Adipocyte (in vitro differentiated cells): ENCODE measurements around the gene TRIM31.
"Not testable (repeated sequence)": the region's sequence is repeated elsewhere in the genome, so short reads cannot be mapped to it uniquely, and the experiment has no call there.

Experiments used
- DNase-seq: peaks from one replicate; pipeline ENCODE4 v3.0.0-alpha.2; 2015; ENCODE audit warnings: low read depth
- H3K27me3 ChIP-seq: replicated peaks from 2 replicates; pipeline ENCODE4 v1.7.0; 2013; ENCODE audit warnings: mild to moderate bottlenecking, low read length, moderate library complexity; ENCODE audit not compliant: control insufficient read depth, insufficient read depth
- H3K36me3 ChIP-seq: 2 replicates; pipeline ENCODE4 v1.7.0; 2013; ENCODE audit warnings: low read length, mild to moderate bottlenecking, moderate library complexity; ENCODE audit not compliant: control insufficient read depth, insufficient read depth, severe bottlenecking
- H3K4me1 ChIP-seq: 2 replicates; pipeline ENCODE4 v1.7.0; 2013; ENCODE audit warnings: mild to moderate bottlenecking, low read length, moderate library complexity; ENCODE audit not compliant: control insufficient read depth, insufficient read depth
- H3K4me3 ChIP-seq: 2 replicates; pipeline ENCODE4 v1.7.0; 2013; ENCODE audit warnings: mild to moderate bottlenecking, low read length, moderate library complexity
- H3K9ac ChIP-seq: 2 replicates; pipeline ENCODE4 v1.7.0; 2013; ENCODE audit warnings: mild to moderate bottlenecking, low read length, moderate library complexity
- H3K9me3 ChIP-seq: 2 replicates; pipeline ENCODE4 v1.7.0; 2013; ENCODE audit warnings: mild to moderate bottlenecking, low read length, moderate library complexity; ENCODE audit not compliant: control insufficient read depth

The TRIM31 gene

GRCh38 chr6:30145818-30146217 lies 32.9 kb upstream of the TRIM31 start:
- H3K4me3 ChIP-seq = no peak overlapping the region
- no peaks in the 10 kb centered on the region for H3K36me3 ChIP-seq
- no peaks in the 10 kb centered on the region for H3K4me1 ChIP-seq
- no peak for DNase-seq
- H3K27me3 ChIP-seq = peaks cover 18% of the 10 kb centered on the region
- H3K9me3 ChIP-seq = no peaks in the 10 kb centered on the region
- H3K9ac ChIP-seq = no peak overlapping the region

DNA sequence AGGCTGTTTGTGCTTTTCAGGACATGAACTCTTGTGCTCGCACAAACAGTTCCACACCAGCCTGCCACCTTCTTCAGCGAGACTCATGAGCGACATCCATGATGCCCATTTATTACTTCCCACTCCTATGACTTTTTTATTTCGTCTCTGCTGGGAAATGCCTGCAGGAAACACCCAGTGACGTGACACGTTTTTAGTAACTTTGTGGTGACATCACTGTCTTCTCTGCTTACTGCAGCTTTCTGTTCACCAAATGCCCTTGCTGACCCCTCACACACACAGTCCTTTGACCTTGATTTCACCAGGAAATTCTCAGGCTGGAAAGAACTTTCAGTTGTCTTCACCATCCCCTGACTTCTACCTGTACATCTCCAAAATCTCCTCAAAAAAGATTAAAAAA lies 31.9 kb upstream of the TRIM31 start:
- Histone ChIP-seq H3K4me3 (no peak overlapping the region), H3K4me1 (no peaks in the 10 kb centered on the region), H3K36me3 (no peaks in the 10 kb centered on the region), H3K9ac (no peak overlapping the region), H3K9me3 (no peaks in the 10 kb centered on the region), H3K27me3 (peaks cover 20% of the 10 kb centered on the region)
- no peak for DNase-seq

- no peak overlapping the region for H3K4me3 ChIP-seq
- no peak for DNase-seq
- no peaks in the 10 kb centered on the region for H3K4me1 ChIP-seq
- H3K9me3 ChIP-seq = no peaks in the 10 kb centered on the region
- no peaks in the 10 kb centered on the region for H3K36me3 ChIP-seq
- H3K27me3 ChIP-seq = peaks cover 20% of the 10 kb centered on the region
- H3K9ac ChIP-seq = no peak overlapping the region
These were observed 30.9 kb upstream of the TRIM31 start for GRCh38 chr6:30143780-30144179.

DNA sequence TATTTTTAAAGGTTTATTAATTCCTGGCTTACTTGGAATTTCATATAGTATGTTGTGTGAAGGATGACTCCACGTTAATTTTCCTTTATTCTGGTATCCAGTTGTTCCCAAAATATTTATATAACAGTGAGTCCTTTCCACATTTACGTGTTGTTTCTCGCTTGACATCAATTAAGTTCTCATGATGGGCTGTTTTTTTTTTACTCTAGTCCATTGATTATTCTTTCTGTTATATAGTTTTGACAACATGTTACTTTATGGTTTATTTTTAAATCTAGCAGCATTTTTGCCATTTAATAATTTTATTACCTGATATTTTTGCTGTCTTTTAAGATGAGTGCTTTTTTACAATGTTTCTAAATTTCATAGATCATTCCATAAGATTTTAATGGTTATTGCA lies 29.8 kb upstream of the TRIM31 start:
- Histone ChIP-seq H3K9me3 (no peaks in the 10 kb centered on the region), H3K4me1 (no peaks in the 10 kb centered on the region), H3K4me3 (no peak overlapping the region), H3K27me3 (peaks cover 20% of the 10 kb centered on the region), H3K9ac (no peak overlapping the region), H3K36me3 (no peaks in the 10 kb centered on the region)
- no peak for DNase-seq

DNA sequence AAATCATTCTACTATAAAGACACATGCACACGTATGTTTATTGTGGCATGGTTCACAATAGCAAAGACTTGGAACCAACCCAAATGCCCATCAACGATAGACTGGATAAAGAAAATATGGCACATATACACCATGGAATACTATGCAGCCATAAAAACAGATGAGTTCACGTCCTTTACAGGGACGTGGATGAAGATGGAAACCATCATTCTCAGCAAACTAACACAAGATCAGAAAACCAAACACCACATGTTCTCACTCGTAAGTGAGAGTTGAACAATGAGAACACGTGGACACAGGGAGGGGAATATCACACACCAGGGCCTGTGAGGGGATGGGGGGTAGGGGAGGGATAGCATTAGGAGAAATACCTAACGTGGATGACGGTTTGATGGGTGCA lies 27.4 kb upstream of the TRIM31 start:
- not testable (repeated sequence) for H3K4me1 ChIP-seq, H3K4me3 ChIP-seq, DNase-seq, H3K9ac ChIP-seq, H3K9me3 ChIP-seq, H3K36me3 ChIP-seq
- H3K27me3 ChIP-seq = peaks cover 14% of the 10 kb centered on the region

- no peaks in the 10 kb centered on the region for H3K36me3 ChIP-seq
- no peaks in the 10 kb centered on the region for H3K9me3 ChIP-seq
- H3K27me3 ChIP-seq = peaks cover 14% of the 10 kb centered on the region
- H3K4me1 ChIP-seq = no peaks in the 10 kb centered on the region
- DNase-seq = no peak
- no peak overlapping the region for H3K9ac ChIP-seq
- no peak overlapping the region for H3K4me3 ChIP-seq
These were observed 23.8 kb upstream of the TRIM31 start for GRCh38 chr6:30136570-30137286.

- no peak for DNase-seq
- Histone ChIP-seq H3K9me3 (no peaks in the 10 kb centered on the region), H3K4me3 (no peak within 1 kb of the TSS), H3K27me3 (peaks cover 6% of the 10 kb centered on the region), H3K4me1 (peaks cover 2% of the 10 kb centered on the region), H3K9ac (no peak within 1 kb of the TSS), H3K36me3 (no peaks in the 10 kb centered on the region)
These were observed 22.9 kb upstream of the TRIM31 start, which contains the start of gene TRIM40 for GRCh38 chr6:30135757-30136156. Gene TRIM40 (plus strand): TSS chr6:30136140. CDS start chr6:30137037, 897 bp downstream.

DNA sequence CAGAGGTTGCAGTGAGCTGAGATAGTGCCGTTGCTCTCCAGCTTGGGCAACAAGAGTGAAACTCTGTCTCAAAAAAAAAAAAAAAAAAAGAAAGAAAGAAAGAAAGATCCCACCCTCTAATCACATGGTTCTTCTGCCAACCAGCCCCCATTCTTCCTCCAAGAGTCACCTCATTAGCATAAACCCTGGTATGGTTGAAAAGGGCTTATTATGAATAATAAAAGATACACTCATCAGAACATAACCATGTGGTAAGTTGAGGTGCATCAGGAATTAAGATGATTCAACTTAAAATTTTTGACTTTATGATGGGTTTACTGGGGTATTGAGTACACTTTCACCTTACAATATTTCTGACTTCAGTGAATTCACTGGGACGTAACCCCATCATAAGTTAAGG lies 22.3 kb upstream of the TRIM31 start:
- H3K4me1 ChIP-seq = peaks cover 7% of the 10 kb centered on the region
- no peaks in the 10 kb centered on the region for H3K36me3 ChIP-seq
- H3K9me3 ChIP-seq = no peaks in the 10 kb centered on the region
- H3K27me3 ChIP-seq = peaks cover 11% of the 10 kb centered on the region
- DNase-seq = no peak
- no peak overlapping the region for H3K4me3 ChIP-seq
- H3K9ac ChIP-seq = no peak overlapping the region

DNA sequence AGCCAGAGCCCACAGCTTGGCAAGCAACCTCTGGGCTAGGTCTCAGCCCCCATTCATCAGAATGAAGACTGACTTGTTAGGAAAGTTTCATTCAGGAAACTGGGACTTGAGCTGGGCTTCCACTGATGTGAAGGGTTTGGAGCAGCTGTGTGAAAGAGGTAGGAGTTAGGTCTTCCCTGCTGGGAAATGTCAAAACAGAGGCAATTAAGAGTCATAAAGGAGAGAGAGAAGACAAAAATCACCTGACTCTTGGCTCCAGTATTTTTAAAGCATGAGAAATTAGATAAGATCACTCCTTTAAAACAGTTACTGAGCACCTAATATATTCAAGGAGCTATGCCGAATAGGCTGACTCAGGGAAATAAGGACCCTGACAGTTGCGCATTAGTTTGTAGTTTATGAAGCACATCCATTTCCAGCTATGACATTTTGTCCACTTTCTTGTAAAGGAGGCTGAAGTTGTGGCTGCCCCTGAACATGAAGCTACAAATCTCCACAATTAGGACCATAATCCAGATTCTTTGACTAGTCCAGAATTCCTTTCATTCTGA lies 19.1 kb upstream of the TRIM31 start:
- DNase-seq = no peak
- Histone ChIP-seq H3K4me1 (peaks cover 14% of the 10 kb centered on the region), H3K9me3 (no peaks in the 10 kb centered on the region), H3K9ac (no peak overlapping the region), H3K4me3 (no peak overlapping the region), H3K36me3 (no peaks in the 10 kb centered on the region), H3K27me3 (peaks cover 41% of the 10 kb centered on the region)

DNA sequence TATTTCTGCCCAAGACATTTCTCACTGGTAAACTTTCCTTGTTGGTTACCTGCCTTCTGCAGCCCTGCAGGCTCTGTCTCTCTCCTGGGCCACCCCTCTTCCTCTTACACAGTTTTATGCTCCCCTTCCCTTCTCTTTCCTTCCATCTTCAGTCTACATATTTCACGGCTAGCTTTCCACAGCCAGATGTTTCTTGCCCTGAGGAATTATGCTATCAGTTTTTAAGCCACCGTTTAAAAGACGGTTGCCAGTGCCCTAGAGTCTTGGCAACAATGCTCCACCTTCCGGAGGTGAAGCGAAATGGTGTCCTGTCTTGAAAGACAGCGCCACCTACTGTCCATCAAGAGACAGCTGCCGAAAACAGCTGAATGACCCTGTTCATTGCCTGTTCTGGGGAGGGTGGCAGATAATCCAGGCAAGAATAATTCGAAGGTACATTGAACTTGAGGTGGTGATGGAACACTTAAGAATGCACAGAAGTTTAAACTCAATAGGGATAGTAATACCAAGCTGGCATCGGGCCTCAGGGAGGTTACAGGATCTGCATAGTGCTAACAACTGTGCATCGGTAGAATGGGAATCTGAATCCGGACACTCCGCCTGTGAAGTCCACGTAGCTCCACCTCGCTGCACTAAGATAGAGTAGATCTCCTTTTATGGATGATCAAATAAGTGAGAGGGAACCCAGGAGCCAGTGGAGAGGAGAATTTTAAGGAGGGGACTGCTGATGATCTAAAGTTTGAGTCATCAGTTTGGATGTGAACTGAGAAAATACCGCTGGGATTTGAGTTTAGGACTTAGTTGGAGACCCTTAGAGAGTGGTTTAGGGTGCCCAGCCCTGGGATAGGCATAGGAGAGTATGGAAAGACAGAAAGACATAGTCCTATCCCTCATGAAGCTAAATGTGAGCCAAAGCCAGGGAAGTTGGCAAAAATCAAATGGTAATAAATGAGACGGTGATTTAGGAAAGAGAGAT lies 18.3 kb upstream of the TRIM31 start:
- peaks cover 43% of the 10 kb centered on the region for H3K27me3 ChIP-seq
- no peaks in the 10 kb centered on the region for H3K9me3 ChIP-seq
- peaks cover 14% of the 10 kb centered on the region for H3K4me1 ChIP-seq
- no peaks in the 10 kb centered on the region for H3K36me3 ChIP-seq
- H3K4me3 ChIP-seq = no peak overlapping the region
- no peak overlapping the region for H3K9ac ChIP-seq
- peak; percentile 94 for DNase-seq

DNA sequence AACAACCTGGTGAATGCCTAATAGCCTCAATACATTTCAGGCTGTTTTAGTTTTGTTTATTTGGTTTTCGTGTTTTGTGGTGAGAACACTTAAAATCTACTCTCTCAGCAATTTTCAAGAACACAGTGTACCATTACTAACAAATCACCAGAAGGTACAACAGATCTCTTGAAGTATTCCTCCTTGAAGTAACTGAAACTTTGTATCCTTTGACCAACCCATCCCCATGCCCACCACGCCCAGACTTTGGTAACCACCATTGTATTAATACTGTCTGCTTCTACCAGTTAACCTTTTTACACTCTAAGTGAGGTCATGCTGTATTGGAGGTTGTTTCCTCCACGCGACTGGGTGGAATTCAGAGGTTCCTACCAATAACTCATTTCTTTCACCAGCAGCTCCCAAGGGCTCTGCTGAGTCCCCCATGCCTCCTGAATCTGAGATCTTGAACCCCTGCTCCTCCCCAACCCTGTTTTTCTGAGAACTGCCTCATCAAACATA lies 17.3 kb upstream of the TRIM31 start:
- DNase-seq = no peak
- H3K9me3 ChIP-seq = no peaks in the 10 kb centered on the region
- H3K9ac ChIP-seq = no peak overlapping the region
- H3K4me3 ChIP-seq = no peak overlapping the region
- H3K27me3 ChIP-seq = peaks cover 43% of the 10 kb centered on the region
- H3K4me1 ChIP-seq = peaks cover 14% of the 10 kb centered on the region
- H3K36me3 ChIP-seq = no peaks in the 10 kb centered on the region
